GM12878 (cell line): ENCODE data around the gene CD82. TPM values are rescaled to one million over a fixed set of nuclear protein-coding genes. Genes with fewer than 3 reads are reported as not detected.
A peak's percentile ranks its signal among the peaks of the same experiment; 100 is the strongest.

Experiments
- ATAC-seq: fragments of 200-7000 bp; cut with Tn5 transposase; 3 replicates; pipeline ENCODE4 v1.9.1; 2020; ENCODE audit warnings: mild to moderate bottlenecking, moderate library complexity
- BruUV-seq: library from RNA; stranded (reverse); fragments of 400-500 nt; replicated peaks from 2 replicates; lab custom pipeline; 2021; lab: Mats Ljungman, UMichigan
- CTCF ChIA-PET: fragments of 300-600 bp; sonication (Branson Sonifier 250); formaldehyde crosslinking; extraction: SDS; loops from one replicate; lab custom pipeline; 2021; ENCODE audit warnings: inconsistent platforms; lab: Yijun Ruan, JAX
- POLR2A ChIA-PET: fragments of 350-600 bp; formaldehyde crosslinking; extraction: SDS; loops from one replicate; lab custom pipeline; 2021; ENCODE audit warnings: inconsistent platforms; lab: Charles Lee
- RAD21 ChIA-PET: fragments of 300-600 bp; sonication (Branson Sonifier 250); formaldehyde crosslinking; loops from one replicate; lab custom pipeline; 2023; ENCODE audit warnings: antibody characterized with exemption; ENCODE audit not compliant: unreplicated experiment; lab: Charles Lee
- SMC1A ChIA-PET: fragments of 300-600 bp; sonication (Branson Sonifier 250); formaldehyde crosslinking; loops from one replicate; lab custom pipeline; 2023; ENCODE audit not compliant: unreplicated experiment, uncharacterized antibody; lab: Charles Lee
- DNase-seq: peaks from one replicate; pipeline ENCODE4 v3.0.0-alpha.2; 2011; ENCODE audit warnings: low read depth, low spot score
- FAIRE-seq: peaks from 3 replicates; lab custom pipeline; 2011; peaks lifted over from hg19 to GRCh38; lab: Jason Lieb, UNC
- H2AFZ ChIP-seq: 2 replicates; pipeline ENCODE4 v1.6.0; 2011; ENCODE audit warnings: low read depth, low read length, control low read depth; ENCODE audit not compliant: control insufficient read depth
- H3K27ac ChIP-seq: 2 replicates; pipeline ENCODE4 v1.5.1; 2011; ENCODE audit warnings: control low read depth; ENCODE audit not compliant: control insufficient read depth, insufficient read depth
- H3K27me3 ChIP-seq, 2 experiments: replicated peaks in 1 of 2; 2 replicates each; pipeline versions ENCODE4 v1.6.0 to v1.6.1; 2011; ENCODE audit warnings: low read length in 1 of 2; ENCODE audit not compliant: control insufficient read depth in 2 of 2, insufficient read depth in 2 of 2
- H3K36me3 ChIP-seq, 2 experiments: 2 replicates each; pipeline ENCODE4 v1.5.1; 2011; ENCODE audit warnings: low read length in 1 of 2; ENCODE audit not compliant: control insufficient read depth in 2 of 2, insufficient read depth in 2 of 2
- H3K4me1 ChIP-seq: 2 replicates; pipeline ENCODE4 v1.6.1; 2011; ENCODE audit warnings: mild to moderate bottlenecking, low read length, moderate library complexity, mixed read lengths; ENCODE audit not compliant: control insufficient read depth, insufficient read depth
- H3K4me2 ChIP-seq: 2 replicates; pipeline ENCODE4 v1.6.0; 2011; ENCODE audit warnings: control low read depth; ENCODE audit not compliant: control insufficient read depth, insufficient read depth
- H3K4me3 ChIP-seq: fragments of 200-600 bp; sonication (generic); 2 replicates; pipeline ENCODE4 v1.5.1; 2016
- H3K79me2 ChIP-seq: 2 replicates; pipeline ENCODE4 v1.6.0; 2011; ENCODE audit warnings: low read length; ENCODE audit not compliant: control insufficient read depth, insufficient read depth
- H3K9ac ChIP-seq: 2 replicates; pipeline ENCODE4 v1.8.0; 2011; ENCODE audit warnings: low read length, control low read depth, mixed read lengths; ENCODE audit not compliant: control insufficient read depth, insufficient read depth
- H3K9me3 ChIP-seq: replicated peaks from 3 replicates; pipeline ENCODE4 v1.5.1; 2011; ENCODE audit warnings: mild to moderate bottlenecking, low read length; ENCODE audit not compliant: control insufficient read depth, insufficient read depth
- H4K20me1 ChIP-seq: 2 replicates; pipeline ENCODE4 v1.6.0; 2011; ENCODE audit not compliant: control insufficient read depth, insufficient read depth
- ATF7 ChIP-seq: fragments of 450-650 bp; IDR thresholded peaks from 2 replicates; pipeline ENCODE4 v1.6.1; 2016; ENCODE audit warnings: low read depth, mild to moderate bottlenecking
- RUNX3 ChIP-seq: IDR thresholded peaks from 2 replicates; pipeline ENCODE4 v1.6.1; 2012; ENCODE audit warnings: low read length, inconsistent platforms
- TCF12 ChIP-seq: IDR thresholded peaks from 2 replicates; pipeline ENCODE4 v1.6.1; 2011; ENCODE audit warnings: low read depth, mild to moderate bottlenecking, low read length
- WGBS: methylation state at CpG from one replicate; pipeline ENCODE4 v1.1.6; 2016; ENCODE audit warnings: low lambda C conversion rate; ENCODE audit not compliant: insufficient replicate concordance, insufficient coverage; ENCODE audit errors: missing lambda C conversion rate; 5-methylcytosine and 5-hydroxymethylcytosine counted together
- in situ Hi-C: fragments of 300-500 bp; cut with MboI; formaldehyde crosslinking; loops from 9 replicates; pipeline ENCODE4 v1.14.3; 2018; ENCODE audit warnings: mixed read lengths
- intact Hi-C: fragments of 100-400 bp; cut with micrococcal nuclease; formaldehyde crosslinking; loops from one replicate; pipeline ENCODE4 v1.14.2; 2022; ENCODE audit not compliant: unreplicated experiment
- polyA plus RNA-seq, 11 experiments: library from polyadenylated mRNA; depleted of rRNA in 4 of 11; unstranded in 6 of 11; stranded (reverse) in 5 of 11; fragments of >200 nt; fragmentation: Nextera tagmentation in 4 of 11; fragmentation: Illumina TruSeq in 1 of 11; extraction: Ambion mirVana in 4 of 11; extraction: Trizol in 1 of 11; gene quantifications; 1 replicate in 1 of 11; 2 replicates in 10 of 11; pipeline versions ENCODE4 v1.2.1 to v1.2.3, GENCODE V29; 2011 to 2016; ENCODE audit warnings: inconsistent platforms in 2 of 11, missing spikeins in 2 of 11, low read depth in 1 of 11
- total RNA-seq, 4 experiments: library from RNA; depleted of rRNA in 3 of 4; stranded (reverse); fragments of >200 nt in 3 of 4; fragmentation: Illumina TruSeq in 1 of 4; extraction: Trizol in 1 of 4; gene quantifications; 2 replicates each; pipeline versions ENCODE4 v1.2.1 to v1.2.3, GENCODE V29; 2013 to 2021
- TF ChIP-seq, protein P1 (sequence below): fragments of 450-650 bp; IDR thresholded peaks from 2 replicates; pipeline ENCODE4 v1.6.1; 2017; ENCODE audit warnings: low read depth, mild to moderate bottlenecking, moderate library complexity
- TF ChIP-seq, protein P2 (sequence below): fragments of 450-650 bp; formaldehyde crosslinking; IDR thresholded peaks from 2 replicates; pipeline ENCODE4 v1.4.0; 2022; ENCODE audit warnings: mild to moderate bottlenecking, moderate library complexity

Gene CD82
- total and polyA plus RNA-seq, 10 of the 15 experiments (the other 5 are each of a cell fraction or from before 2014, with no cell fraction given): 5.2 to 180 (median 84.7) TPM

DNA sequence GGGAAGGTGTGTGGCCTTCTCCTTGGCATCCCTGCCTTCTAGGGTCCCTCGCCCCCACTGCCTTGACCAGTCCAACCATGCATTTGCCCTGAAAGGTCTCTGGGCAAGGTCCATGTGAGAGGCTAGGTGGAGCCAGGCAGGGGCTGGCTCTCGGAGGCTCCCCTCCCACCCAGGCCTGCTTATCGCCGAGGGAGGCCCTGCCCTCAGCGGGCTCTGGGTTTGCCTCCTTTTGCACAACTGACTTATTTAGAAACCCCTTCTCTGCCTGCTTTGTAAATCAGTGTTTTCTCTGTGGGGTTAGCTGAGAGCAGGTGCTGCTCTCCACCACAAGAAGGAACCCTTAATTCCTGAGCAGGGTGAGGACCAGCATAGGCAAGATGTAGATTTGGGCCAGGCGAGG, 47.7 kb downstream of the CD82 start (continued):
- TF ChIP-seq, protein P1, sequence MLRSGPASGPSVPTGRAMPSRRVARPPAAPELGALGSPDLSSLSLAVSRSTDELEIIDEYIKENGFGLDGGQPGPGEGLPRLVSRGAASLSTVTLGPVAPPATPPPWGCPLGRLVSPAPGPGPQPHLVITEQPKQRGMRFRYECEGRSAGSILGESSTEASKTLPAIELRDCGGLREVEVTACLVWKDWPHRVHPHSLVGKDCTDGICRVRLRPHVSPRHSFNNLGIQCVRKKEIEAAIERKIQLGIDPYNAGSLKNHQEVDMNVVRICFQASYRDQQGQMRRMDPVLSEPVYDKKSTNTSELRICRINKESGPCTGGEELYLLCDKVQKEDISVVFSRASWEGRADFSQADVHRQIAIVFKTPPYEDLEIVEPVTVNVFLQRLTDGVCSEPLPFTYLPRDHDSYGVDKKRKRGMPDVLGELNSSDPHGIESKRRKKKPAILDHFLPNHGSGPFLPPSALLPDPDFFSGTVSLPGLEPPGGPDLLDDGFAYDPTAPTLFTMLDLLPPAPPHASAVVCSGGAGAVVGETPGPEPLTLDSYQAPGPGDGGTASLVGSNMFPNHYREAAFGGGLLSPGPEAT: no peak
- peak; percentile 65 for TF ChIP-seq RUNX3

DNA sequence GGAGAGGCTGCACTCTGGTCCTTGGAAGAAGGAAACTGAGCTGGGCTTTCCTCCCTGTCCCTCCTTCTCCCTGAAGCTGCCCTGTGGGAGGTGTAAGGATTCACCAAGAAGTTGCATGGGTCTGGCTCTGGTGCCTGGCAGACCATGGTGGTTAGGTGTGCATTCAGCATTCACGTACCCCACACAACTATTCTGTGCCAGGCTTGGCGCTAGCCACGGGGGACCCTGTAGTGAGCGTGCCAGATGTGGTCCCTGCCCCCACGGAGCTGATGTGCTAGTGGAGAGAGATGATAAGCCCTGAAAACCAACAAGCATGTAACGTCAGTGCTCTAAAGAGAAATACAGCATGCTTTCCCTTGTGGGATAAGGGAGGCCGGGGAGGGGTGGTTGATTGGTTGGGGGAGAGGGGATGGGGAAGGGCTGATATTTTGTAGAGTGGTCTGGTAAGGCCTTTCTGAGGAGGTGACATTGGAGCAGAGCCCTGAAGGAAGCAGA, 48.9 kb downstream of the CD82 start:
- in situ Hi-C loops (no loop called here), intact Hi-C loops (no loop called here)
- FAIRE-seq (no peak), DNase-seq (no peak), ATAC-seq (no peak)
- RAD21 ChIA-PET: interaction anchor here (1.3 to 7.8 kb wide), 4 partner anchors 17 to 56 kb away, joined by 3 to 196 read pairs (median 129); partner anchors contain the start of gene CD82
- Histone ChIP-seq H3K9ac (no peak overlapping the region), H3K27ac (no peak overlapping the region), H3K27me3 (no peaks in the 10 kb centered on the region), H3K4me1 (peaks cover 49% of the 10 kb centered on the region), H3K36me3 (peaks cover 10 to 38% of the 10 kb centered on the region in 2 experiments), H4K20me1 (no peaks in the 10 kb centered on the region), H3K4me2 (no peak overlapping the region), H3K9me3 (no peaks in the 10 kb centered on the region), H3K79me2 (no peaks in the 10 kb centered on the region)
- WGBS: 72% methylated on average over 6 of the region's 7 CpGs
- SMC1A ChIA-PET: interaction anchor here (1.5 to 10.3 kb wide), 6 partner anchors 14 to 54 kb away, joined by 6 to 433 read pairs (median 24); partner anchors contain the start of gene CD82
- no TSS peak for BruUV-seq
- TF ChIP-seq, protein P2, sequence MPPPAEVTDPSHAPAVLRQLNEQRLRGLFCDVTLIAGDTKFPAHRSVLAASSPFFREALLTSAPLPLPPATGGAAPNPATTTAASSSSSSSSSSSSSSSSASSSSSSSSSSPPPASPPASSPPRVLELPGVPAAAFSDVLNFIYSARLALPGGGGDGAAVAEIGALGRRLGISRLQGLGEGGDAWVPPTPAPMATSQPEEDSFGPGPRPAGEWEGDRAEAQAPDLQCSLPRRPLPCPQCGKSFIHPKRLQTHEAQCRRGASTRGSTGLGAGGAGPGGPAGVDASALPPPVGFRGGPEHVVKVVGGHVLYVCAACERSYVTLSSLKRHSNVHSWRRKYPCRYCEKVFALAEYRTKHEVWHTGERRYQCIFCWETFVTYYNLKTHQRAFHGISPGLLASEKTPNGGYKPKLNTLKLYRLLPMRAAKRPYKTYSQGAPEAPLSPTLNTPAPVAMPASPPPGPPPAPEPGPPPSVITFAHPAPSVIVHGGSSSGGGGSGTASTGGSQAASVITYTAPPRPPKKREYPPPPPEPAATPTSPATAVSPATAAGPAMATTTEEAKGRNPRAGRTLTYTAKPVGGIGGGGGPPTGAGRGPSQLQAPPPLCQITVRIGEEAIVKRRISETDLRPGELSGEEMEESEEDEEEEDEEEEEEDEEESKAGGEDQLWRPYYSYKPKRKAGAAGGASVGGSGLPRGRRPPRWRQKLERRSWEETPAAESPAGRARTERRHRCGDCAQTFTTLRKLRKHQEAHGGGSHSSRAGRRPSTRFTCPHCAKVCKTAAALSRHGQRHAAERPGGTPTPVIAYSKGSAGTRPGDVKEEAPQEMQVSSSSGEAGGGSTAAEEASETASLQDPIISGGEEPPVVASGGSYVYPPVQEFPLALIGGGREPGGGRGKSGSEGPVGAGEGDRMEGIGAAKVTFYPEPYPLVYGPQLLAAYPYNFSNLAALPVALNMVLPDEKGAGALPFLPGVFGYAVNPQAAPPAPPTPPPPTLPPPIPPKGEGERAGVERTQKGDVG (CRISPR knock-in tag): no peak
- TF ChIP-seq ATF7: no peak
- TF ChIP-seq TCF12: no peak
- TF ChIP-seq, all 136 proteins: peak for 0
- CTCF ChIA-PET: interaction anchor here (0.7 to 10.3 kb wide), 6 partner anchors 17 to 80 kb away, joined by 3 to 477 read pairs (median 16); partner anchors contain the start of gene CD82
- H2AFZ ChIP-seq: no peak overlapping the region
- no peak overlapping the region for H3K4me3 ChIP-seq
- POLR2A ChIA-PET: interaction anchor here (6.0 to 7.9 kb wide), 2 partner anchors 15 to 48 kb away, joined by 136 to 289 read pairs; partner anchors contain the start of gene CD82
